OCI-LY7 (cell line): ENCODE data around the gene C16orf74. TPM values are rescaled to one million over a fixed set of nuclear protein-coding genes. Genes with fewer than 3 reads are reported as not detected.

Experiments used
- BruUV-seq: library from RNA; stranded (reverse); fragments of 400-500 nt; replicated peaks from 2 replicates; lab custom pipeline; 2021; lab: Mats Ljungman, UMichigan
- CTCF ChIA-PET: fragments of 300-600 bp; sonication (Branson Sonifier 250); formaldehyde crosslinking; loops from one replicate; lab custom pipeline; 2022; ENCODE audit warnings: antibody characterized with exemption; ENCODE audit not compliant: unreplicated experiment; lab: Charles Lee
- POLR2A ChIA-PET: fragments of 300-600 bp; sonication (Branson Sonifier 250); formaldehyde crosslinking; loops from one replicate; lab custom pipeline; 2022; ENCODE audit warnings: antibody characterized with exemption; lab: Charles Lee
- DNase-seq: peaks from one replicate; pipeline ENCODE4 v3.0.0-alpha.2; 2015; ENCODE audit warnings: low spot score
- H2AFZ ChIP-seq: fragments of 200-600 bp; sonication (generic), shearing (Covaris generic); 2 replicates; pipeline ENCODE4 v1.6.1; 2014; ENCODE audit warnings: mild to moderate bottlenecking, antibody characterized with exemption, low read length, moderate library complexity
- H3K27ac ChIP-seq: fragments of 200-600 bp; sonication (generic); 2 replicates; pipeline ENCODE4 v1.5.1; 2014; ENCODE audit warnings: mixed run types, low read depth, mild to moderate bottlenecking, moderate library complexity, low read length, inconsistent platforms; ENCODE audit not compliant: poor library complexity, severe bottlenecking
- H3K36me3 ChIP-seq: fragments of 200-600 bp; sonication (generic); 2 replicates; pipeline ENCODE4 v1.6.1; 2014; ENCODE audit warnings: mild to moderate bottlenecking, antibody characterized with exemption, low read length, moderate library complexity, mixed read lengths; ENCODE audit not compliant: insufficient read depth
- H3K4me1 ChIP-seq: fragments of 200-600 bp; sonication (generic); 2 replicates; pipeline ENCODE4 v1.5.1; 2014; ENCODE audit warnings: mild to moderate bottlenecking, low read length; ENCODE audit not compliant: insufficient read depth, poor library complexity, severe bottlenecking
- H3K4me2 ChIP-seq: fragments of 200-600 bp; sonication (generic); 2 replicates; pipeline ENCODE4 v1.6.1; 2014; ENCODE audit warnings: mild to moderate bottlenecking, low read length
- H3K4me3 ChIP-seq: fragments of 200-600 bp; sonication (generic); 2 replicates; pipeline ENCODE4 v1.5.1; 2014; ENCODE audit warnings: mild to moderate bottlenecking, low read depth, low read length; ENCODE audit not compliant: poor library complexity, severe bottlenecking
- H3K79me2 ChIP-seq: fragments of 200-600 bp; sonication (generic); 2 replicates; pipeline ENCODE4 v1.6.1; 2016; ENCODE audit warnings: low read depth, mild to moderate bottlenecking, low read length, moderate library complexity, mixed read lengths; ENCODE audit not compliant: insufficient read depth
- H3K9me2 ChIP-seq: fragments of 200-600 bp; sonication (generic); 2 replicates; pipeline ENCODE4 v1.6.1; 2016; ENCODE audit warnings: mild to moderate bottlenecking, low read length, mixed read lengths; ENCODE audit not compliant: insufficient read depth
- H3K9me3 ChIP-seq: fragments of 200-600 bp; sonication (generic); 2 replicates; pipeline ENCODE4 v1.6.1; 2014; ENCODE audit warnings: mild to moderate bottlenecking, mixed run types, low read length, mixed read lengths
- H4K20me1 ChIP-seq: fragments of 200-600 bp; sonication (generic); 2 replicates; pipeline ENCODE4 v1.6.1; 2014; ENCODE audit warnings: mild to moderate bottlenecking, antibody characterized with exemption, low read length, moderate library complexity, mixed read lengths; ENCODE audit not compliant: insufficient read depth
- CTCF ChIP-seq: fragments of 200-600 bp; sonication (generic); conservative IDR thresholded peaks from 2 replicates; pipeline ENCODE4 v1.5.1; 2014; ENCODE audit warnings: mild to moderate bottlenecking, antibody characterized with exemption, low read length, moderate library complexity, mixed read lengths
- EZH2phosphoT487 ChIP-seq: fragments of 200-600 bp; sonication (generic); IDR thresholded peaks from 2 replicates; pipeline ENCODE4 v1.6.1; 2018; ENCODE audit warnings: low read depth, borderline replicate concordance, mild to moderate bottlenecking, mixed run types, antibody characterized with exemption, low read length, moderate library complexity, mixed read lengths
- intact Hi-C: fragments of 100-400 bp; cut with micrococcal nuclease; formaldehyde crosslinking; loops from one replicate; pipeline ENCODE4 v1.10.0; 2022; ENCODE audit not compliant: unreplicated experiment
- total RNA-seq, 2 experiments: library from RNA; depleted of rRNA in 1 of 2; stranded (reverse); fragments of >200 nt in 1 of 2; shearing (Covaris generic) in 1 of 2; gene quantifications; 2 replicates each; pipeline ENCODE4 v1.2.3, GENCODE V29; 2014 to 2022

C16orf74 gene
- total RNA-seq, 2 experiments from 2014 or later, result 6.8 to 9.7 TPM

- Histone ChIP-seq H3K4me1 (peaks cover 43% of the 10 kb centered on the region), H3K36me3 (peaks cover 28% of the 10 kb centered on the region), H3K4me2 (peak overlapping the region; percentile 84), H2AFZ (peak overlapping the region; percentile 69; the same call in 1 of the 2 replicates), H3K9me2 (no peaks in the 10 kb centered on the region), H3K27ac (no peak overlapping the region), H3K9me3 (no peaks in the 10 kb centered on the region), H3K4me3 (peak overlapping the region; percentile 63), H3K79me2 (peaks cover 43% of the 10 kb centered on the region), H4K20me1 (peaks cover 6% of the 10 kb centered on the region; the same call in 1 of the 2 replicates)
- no peak for DNase-seq
- ChIA-PET CTCF (interaction anchor here (0.6 kb wide), 1 partner anchor 305 kb away, joined by 3 read pairs; no protein-coding TSS in a partner anchor), POLR2A (interaction anchor here (0.9 to 2.5 kb wide), 2 partner anchors 27 to 64 kb away, joined by 3 to 12 read pairs; no protein-coding TSS in a partner anchor)
- BruUV-seq, result no TSS peak
- TF ChIP-seq CTCF (no peak), EZH2phosphoT487 (no peak)
- intact Hi-C loops, result loop anchor here (2.0 to 5.0 kb wide), 2 partner anchors 77 to 213 kb away; partner anchors contain the start of gene GSE1
These were observed 61.5 kb downstream of the C16orf74 start for GRCh38 chr16:85689285-85689949.

GRCh38 chr16:85688586-85689284, 62.2 kb downstream of the C16orf74 start, which contains the start of gene GINS2:
Gene GINS2 (minus strand): TSS chr16:85688954. CDS start chr16:85688898, 56 bp downstream.
- CTCF ChIA-PET, result interaction anchor here (0.6 kb wide), 1 partner anchor 304 kb away, joined by 3 read pairs; no protein-coding TSS in a partner anchor
- H3K27ac ChIP-seq, result peak within 1 kb of the TSS; percentile 90
- intact Hi-C loops, result loop anchor here (1.0 to 5.0 kb wide), 3 partner anchors 76 to 240 kb away; partner anchors contain the start of gene GSE1

More at GRCh38 chr16:85688586-85689284, 62.2 kb downstream of the C16orf74 start, which contains the start of gene GINS2:
- H3K36me3 ChIP-seq, result peaks cover 35% of the 10 kb centered on the region
- no TSS peak for BruUV-seq
- H3K4me1 ChIP-seq, result peaks cover 50% of the 10 kb centered on the region
- peak within 1 kb of the TSS; percentile 69; the same call in 1 of the 2 replicates for H2AFZ ChIP-seq
- TF ChIP-seq EZH2phosphoT487 (no peak), CTCF (no peak)
- H3K4me3 ChIP-seq, result peak within 1 kb of the TSS; percentile 87
- POLR2A ChIA-PET, result interaction anchor here (0.9 to 2.5 kb wide), 2 partner anchors 28 to 65 kb away, joined by 3 to 12 read pairs; no protein-coding TSS in a partner anchor
- H4K20me1 ChIP-seq, result peaks cover 12% of the 10 kb centered on the region
- H3K79me2 ChIP-seq, result peaks cover 50% of the 10 kb centered on the region
- no peaks in the 10 kb centered on the region for H3K9me3 ChIP-seq
- H3K4me2 ChIP-seq, result peak within 1 kb of the TSS; percentile 95
- H3K9me2 ChIP-seq, result no peaks in the 10 kb centered on the region
- peak; percentile 97 for DNase-seq
